AG08396 (cell line): ENCODE measurements around the gene CDK5.
A peak's percentile ranks its signal among the peaks of the same experiment; 100 is the strongest.

Source experiments
- DNase-seq: peaks from one replicate; pipeline ENCODE4 v3.0.0; 2012; ENCODE audit warnings: low spot score, mixed read lengths

The CDK5 gene

GRCh38 chr7:151073990-151074389, 16.3 kb upstream of the CDK5 start:
- DNase-seq: no peak

- DNase-seq: no peak
Measured at GRCh38 chr7:151071032-151071866, 13.6 kb upstream of the CDK5 start.

- DNase-seq: no peak
Measured at GRCh38 chr7:151070574-151070960, 12.9 kb upstream of the CDK5 start.

GRCh38 chr7:151069841-151070573, 12.3 kb upstream of the CDK5 start:
- no peak for DNase-seq

GRCh38 chr7:151068069-151068773, 10.5 kb upstream of the CDK5 start:
- no peak for DNase-seq

GRCh38 chr7:151066273-151066974, 8.7 kb upstream of the CDK5 start:
- DNase-seq: no peak

- DNase-seq: no peak
Measured at GRCh38 chr7:151065516-151065915, 7.8 kb upstream of the CDK5 start.

GRCh38 chr7:151064993-151065392, 7.3 kb upstream of the CDK5 start:
- DNase-seq: no peak

GRCh38 chr7:151064454-151064853, 6.8 kb upstream of the CDK5 start:
- DNase-seq: no peak

GRCh38 chr7:151063212-151063561, 5.5 kb upstream of the CDK5 start:
- peak; percentile 67 for DNase-seq

GRCh38 chr7:151062399-151063211, 4.9 kb upstream of the CDK5 start:
- DNase-seq: peak; percentile 84

- no peak for DNase-seq
Measured at GRCh38 chr7:151062111-151062398, 4.4 kb upstream of the CDK5 start.

GRCh38 chr7:151061213-151062110, 3.8 kb upstream of the CDK5 start:
- no peak for DNase-seq

- DNase-seq: peak; percentile 51
Measured at GRCh38 chr7:151060416-151061212, 2.9 kb upstream of the CDK5 start.

GRCh38 chr7:151060113-151060415, 2.4 kb upstream of the CDK5 start:
- DNase-seq: no peak

- peak; percentile 94 for DNase-seq
Measured at GRCh38 chr7:151059367-151060112, 1.8 kb upstream of the CDK5 start, which contains the start of gene SLC4A2. TSS of gene SLC4A2 (plus strand) at chr7:151059589. CDS start at chr7:151061988, 2,399 bp downstream.

- DNase-seq: no peak
Measured at GRCh38 chr7:151058781-151059366, 1.2 kb upstream of the CDK5 start.

GRCh38 chr7:151057989-151058780, 488 bp upstream of the CDK5 start:
- DNase-seq: peak; percentile 99
